NK-92 (cell line): Measurements from ENCODE around the gene SUOX.
A peak's percentile ranks its signal among the peaks of the same experiment; 100 is the strongest.
"Not testable (repeated sequence)": the region's sequence is repeated elsewhere in the genome, so short reads cannot be mapped to it uniquely, and the experiment has no call there.

ENCODE experiments used
- DNase-seq: peaks from one replicate; lab custom pipeline; 2025; ENCODE audit not compliant: unreplicated experiment; lab: John Stamatoyannopoulos, UW

The SUOX gene

GRCh38 chr12:56020423-56021184, 23.5 kb downstream of the SUOX start, which contains the start of gene IKZF4:
TSS of gene IKZF4 (plus strand) at chr12:56021043. CDS start at chr12:56021494, 451 bp downstream.
- no peak for DNase-seq

- DNase-seq = no peak
Observed at GRCh38 chr12:56021889-56022497, 24.9 kb downstream of the SUOX start.

GRCh38 chr12:56028511-56029165, 31.6 kb downstream of the SUOX start:
- DNase-seq = no peak

GRCh38 chr12:56029166-56029519, 32.1 kb downstream of the SUOX start:
- DNase-seq = no peak

- DNase-seq = no peak
Observed at GRCh38 chr12:56029666-56030293, 32.7 kb downstream of the SUOX start.

GRCh38 chr12:56031987-56032386, 34.9 kb downstream of the SUOX start:
- no peak for DNase-seq

GRCh38 chr12:56034586-56035332, 37.7 kb downstream of the SUOX start:
- DNase-seq = no peak

GRCh38 chr12:56037161-56037560, 40.1 kb downstream of the SUOX start:
- DNase-seq = no peak

- no peak for DNase-seq
Observed at GRCh38 chr12:56038022-56038655, 41.1 kb downstream of the SUOX start.

- no peak for DNase-seq
Observed at GRCh38 chr12:56040151-56040550, 43.1 kb downstream of the SUOX start.

GRCh38 chr12:56040963-56041551, 44.0 kb downstream of the SUOX start:
- DNase-seq = no peak

GRCh38 chr12:56041552-56042429, 44.7 kb downstream of the SUOX start, which contains the start of gene RPS26:
TSS of gene RPS26 (plus strand) at chr12:56041918. CDS start at chr12:56042167, 249 bp downstream.
- peak; percentile 49 for DNase-seq

- not testable (repeated sequence) for DNase-seq
Observed at GRCh38 chr12:56042430-56042813, 45.3 kb downstream of the SUOX start.

- no peak for DNase-seq
Observed at GRCh38 chr12:56042843-56043242, 45.8 kb downstream of the SUOX start.

- DNase-seq = no peak
Observed at GRCh38 chr12:56046027-56046780, 49.1 kb downstream of the SUOX start.

- no peak for DNase-seq
Observed at GRCh38 chr12:56053407-56053893, 56.4 kb downstream of the SUOX start.
